Measurements from ENCODE around the gene ZNF283.

Gene ZNF283

GRCh38 chr19:43826787-43827754 lies at the start of gene ZNF283:
ZNF283 (plus strand) TSS chr19:43827321; CDS start chr19:43833505, 6,184 bp downstream.
- peak; percentile 83 for DNase-seq

- DNase-seq = no peak
These were observed 48.5 kb upstream of the ZNF283 start for GRCh38 chr19:43778651-43779050.

- DNase-seq = no peak
These were observed 47.8 kb upstream of the ZNF283 start for GRCh38 chr19:43779147-43779819.

- DNase-seq = no peak
These were observed 47.3 kb upstream of the ZNF283 start for GRCh38 chr19:43779820-43780219.

DNA sequence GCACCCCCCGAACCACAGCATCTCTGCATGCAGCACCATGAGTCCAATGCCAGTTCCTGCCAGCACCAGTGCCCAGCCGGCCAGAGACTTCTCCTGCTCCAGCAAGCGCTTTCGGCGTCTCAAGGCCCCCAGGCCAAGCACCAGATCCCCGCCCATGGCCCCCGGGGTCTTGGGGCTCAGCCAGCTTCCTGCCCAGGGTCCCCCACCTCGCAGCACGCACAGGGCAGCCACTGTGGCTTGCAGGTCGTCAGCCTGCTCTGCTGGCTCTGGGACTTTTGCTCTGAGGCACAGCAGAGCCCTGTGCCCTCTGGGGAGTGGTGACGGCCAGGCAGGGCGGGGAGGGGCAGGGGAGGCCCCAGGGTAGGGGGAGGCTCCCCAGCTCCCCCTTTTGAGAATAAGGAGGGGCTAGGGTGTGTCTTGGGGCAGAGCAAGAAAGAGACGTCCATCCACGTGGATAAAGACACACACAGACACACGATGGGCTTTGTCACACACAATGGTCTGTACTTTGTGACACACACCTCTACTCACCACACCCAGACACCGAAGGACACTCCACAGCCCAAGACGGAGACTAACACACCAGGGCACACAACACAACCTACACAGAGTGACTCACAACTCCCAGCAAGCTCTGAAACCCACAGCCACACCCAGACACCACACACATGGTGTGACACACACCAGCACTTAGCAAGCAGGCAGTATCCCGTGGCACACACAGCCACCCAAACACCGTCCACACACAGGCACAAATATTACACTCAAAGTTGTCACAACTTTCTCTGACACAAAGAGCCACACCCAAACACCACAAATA lies 46.2 kb upstream of the ZNF283 start, which contains the start of gene KCNN4:
TSS of gene KCNN4 (minus strand) at position 268 of the 820 bp plus-strand sequence. CDS start at position 156, 112 bp downstream.
- peak; percentile 71 for DNase-seq

DNA sequence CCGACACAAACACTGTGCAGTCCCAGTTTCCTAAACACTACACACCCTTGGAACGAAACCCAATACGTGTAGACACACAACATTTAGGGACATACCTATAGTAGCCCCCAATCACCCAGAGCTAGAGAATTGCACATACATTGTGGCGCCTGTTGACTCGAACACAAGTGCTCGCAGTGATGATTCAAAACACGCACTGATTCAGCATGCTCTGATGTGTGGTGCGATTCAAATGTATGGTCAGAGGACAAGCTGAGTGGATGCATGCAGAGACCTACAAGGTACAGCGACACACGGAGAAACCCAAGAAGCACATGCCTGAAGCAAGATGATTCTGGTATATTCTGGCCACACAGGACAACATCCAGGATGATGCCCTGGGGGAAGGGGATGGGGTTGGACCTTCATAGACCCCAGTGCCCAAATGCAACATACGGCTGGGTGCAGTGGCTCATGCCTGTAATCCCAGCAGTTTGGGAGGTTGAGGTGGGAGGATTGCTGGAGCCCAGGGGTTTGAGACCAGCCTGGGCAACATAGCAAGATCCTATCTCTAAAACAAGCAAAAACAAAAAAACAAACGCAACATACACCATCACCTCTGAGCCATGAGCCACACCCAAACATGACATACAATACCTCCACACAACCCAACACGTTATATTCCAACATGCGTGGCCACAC lies 45.4 kb upstream of the ZNF283 start:
- peak; percentile 36 for DNase-seq

DNA sequence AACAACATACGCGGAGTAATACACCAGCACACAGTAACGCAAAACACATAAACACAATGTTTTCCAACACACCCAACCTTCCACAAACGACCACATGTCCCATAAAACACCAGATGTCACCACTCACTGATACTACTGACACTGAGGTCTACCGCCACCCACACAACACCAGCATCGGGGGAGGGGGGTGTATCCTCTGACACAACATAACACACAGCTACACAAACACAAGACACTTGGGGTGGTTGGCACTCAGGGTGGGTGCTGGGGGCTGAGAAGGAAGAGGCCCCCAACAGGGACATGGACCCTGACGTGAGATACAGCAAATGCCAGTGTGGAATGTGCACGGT lies 44.8 kb upstream of the ZNF283 start:
- no peak for DNase-seq

DNA sequence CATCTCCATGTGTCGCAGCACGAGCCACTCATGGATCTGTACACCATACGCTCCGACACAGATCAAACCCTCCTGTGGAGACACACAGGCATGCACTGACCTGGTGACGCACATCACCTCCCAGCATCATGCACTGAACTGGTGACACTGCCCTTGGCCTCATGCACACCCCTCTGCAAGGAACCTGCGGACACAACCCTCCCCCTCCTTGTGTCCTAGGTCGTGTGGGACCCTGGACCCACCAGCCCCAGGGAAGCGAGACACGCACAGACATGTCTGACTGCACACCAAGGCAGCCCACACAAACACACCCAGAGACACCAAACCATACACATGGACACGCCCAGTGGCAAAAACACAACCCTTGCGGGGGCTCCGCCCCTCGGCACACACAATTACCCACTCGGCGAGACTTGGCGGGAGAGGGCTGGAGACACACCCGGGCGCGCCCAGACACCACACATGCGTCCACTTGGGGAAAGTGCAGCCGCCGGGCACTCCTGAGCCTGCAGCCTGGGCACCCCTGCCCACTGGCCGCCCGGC lies 44.4 kb upstream of the ZNF283 start:
- no peak for DNase-seq

- no peak for DNase-seq
These were observed 43.5 kb upstream of the ZNF283 start for GRCh38 chr19:43783636-43784035.

DNA sequence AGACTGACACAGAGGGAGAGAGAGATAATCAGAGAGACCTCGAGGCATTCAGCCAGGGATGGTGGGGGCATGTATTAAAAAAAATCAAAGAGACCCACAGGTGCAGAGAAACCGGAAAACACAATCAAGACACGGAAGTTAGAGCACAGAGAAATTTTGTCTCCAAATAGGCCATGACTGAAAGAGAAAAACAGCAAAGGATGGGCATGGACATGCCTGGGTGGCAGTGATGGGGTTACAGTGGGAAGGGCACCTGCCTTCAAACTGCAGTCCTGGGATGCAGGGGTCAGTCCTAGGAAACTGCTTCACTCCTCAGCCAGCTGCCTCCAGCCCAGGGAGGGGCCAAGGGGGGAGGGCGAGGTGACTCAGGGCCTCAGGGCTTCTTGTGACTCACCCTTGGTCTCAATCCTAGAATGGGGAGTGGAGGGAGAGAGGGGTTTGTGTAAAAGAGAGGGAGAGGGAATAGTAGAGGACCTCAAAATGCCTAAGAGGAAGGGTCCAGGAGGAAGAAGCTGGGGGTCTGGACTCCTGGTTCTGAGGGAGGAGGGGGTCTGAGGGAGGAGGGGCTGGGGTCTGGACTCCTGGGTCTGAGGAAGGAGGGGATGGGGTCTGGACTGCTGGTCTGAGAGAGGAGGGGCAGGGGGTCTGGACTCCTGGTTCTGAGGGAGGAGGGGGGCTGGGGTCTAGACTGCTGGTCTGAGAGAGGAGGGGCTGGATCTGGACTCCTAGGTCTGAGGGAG lies 42.7 kb upstream of the ZNF283 start:
- peak; percentile 63 for DNase-seq

DNA sequence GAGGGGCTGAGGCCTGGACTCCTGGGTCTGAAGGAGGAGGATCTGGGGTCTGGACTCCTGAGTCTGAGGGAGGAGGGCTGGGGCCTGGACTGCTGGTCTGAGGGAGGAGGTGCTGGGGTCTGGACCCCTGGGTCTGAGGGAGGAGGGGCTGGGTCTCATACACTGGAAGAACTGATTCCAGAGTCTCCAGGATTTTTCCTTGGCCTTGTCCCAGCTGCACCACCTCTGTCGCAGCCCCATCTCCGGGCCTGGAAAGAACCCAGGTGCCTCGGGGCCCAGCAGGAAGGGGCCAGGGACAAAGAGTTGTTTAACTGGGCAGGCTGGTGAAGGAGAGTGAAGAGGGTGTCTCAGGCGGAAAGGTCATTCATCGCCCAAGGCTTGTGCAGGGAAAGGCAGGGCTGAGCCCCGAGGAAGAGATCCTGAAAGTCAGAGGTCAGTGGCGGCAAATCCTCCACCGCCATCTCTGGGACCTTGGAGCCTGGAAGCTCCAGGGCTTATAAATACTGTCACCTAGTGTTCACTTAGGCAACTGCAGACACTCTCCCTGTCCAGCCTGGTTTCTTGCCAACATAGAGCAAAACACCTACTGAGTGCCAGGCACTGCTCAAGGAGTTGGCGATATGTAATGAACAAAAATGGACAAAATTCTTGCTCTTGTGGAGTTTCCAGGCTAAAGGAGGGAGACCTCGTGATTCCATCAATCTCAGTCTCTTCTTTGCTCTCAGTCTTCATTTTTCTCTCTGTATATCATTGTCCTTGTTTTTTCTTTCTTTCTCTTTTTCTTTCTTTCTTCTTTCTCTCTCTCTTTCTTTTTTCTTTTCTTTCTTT lies 41.9 kb upstream of the ZNF283 start:
- peak; percentile 58 for DNase-seq

DNA sequence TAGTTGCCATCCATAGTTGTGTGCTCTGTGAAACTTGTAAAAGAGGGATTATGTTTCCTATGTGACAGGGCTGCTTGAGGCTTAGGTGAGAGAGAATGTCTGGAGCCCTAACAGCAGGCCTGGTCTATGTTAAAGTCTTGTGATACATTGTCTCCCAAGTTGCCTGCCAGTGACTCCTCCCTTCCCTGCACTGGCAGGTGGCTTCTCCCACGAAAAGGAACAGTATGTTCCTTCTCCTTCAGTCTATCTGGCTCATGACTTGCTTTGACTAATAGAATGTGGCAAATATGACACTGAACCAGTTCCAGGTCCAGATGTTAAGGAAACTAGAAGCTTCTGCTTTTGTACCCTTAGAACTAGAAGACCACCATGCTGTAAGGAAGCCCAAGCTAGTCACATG lies 40.5 kb upstream of the ZNF283 start:
- DNase-seq = no peak

- no peak for DNase-seq
These were observed 38.1 kb upstream of the ZNF283 start for GRCh38 chr19:43789029-43789428.

- no peak for DNase-seq
These were observed 36.5 kb upstream of the ZNF283 start for GRCh38 chr19:43790587-43790986.

DNA sequence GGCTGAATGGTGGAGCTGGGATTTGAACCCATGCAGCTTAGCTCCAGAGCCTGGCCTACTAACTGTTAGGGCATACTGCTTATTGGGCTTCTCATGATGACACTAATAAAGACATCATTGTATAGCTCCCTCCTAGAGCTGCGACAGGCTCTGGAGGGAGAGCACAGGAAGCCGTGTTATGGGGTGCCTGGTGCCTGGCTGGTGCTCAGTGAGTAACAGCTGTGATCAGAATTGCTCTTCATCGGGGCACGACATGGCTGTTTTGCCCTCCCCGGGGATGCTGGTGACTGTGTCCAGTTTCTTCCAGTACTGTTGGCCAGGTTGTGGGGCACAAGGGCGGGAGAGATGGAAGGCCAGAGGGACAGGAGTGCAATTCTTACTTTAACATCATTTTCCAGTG lies 30.0 kb upstream of the ZNF283 start:
- no peak for DNase-seq

DNA sequence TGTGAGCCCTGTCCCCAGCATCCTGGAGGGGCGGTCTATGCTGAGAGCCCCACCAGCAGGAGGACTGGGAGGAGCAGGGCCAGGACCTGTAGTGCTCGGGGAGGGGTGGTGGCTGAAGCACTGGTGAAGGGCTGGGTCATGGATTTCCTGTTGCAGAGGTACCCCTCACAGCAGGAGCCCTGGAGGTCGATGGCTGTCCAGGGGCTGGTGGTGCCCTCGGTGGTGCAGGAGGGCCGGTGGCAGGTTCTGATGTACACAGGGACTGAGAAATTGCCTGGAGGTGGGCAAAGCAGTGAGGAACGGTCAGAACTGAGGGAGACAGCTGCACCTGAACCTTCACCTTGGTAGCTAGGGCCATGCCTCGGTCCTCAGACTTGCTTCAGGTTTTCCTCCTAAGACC lies 29.6 kb upstream of the ZNF283 start:
- DNase-seq = no peak

- DNase-seq = no peak
These were observed 29.0 kb upstream of the ZNF283 start for GRCh38 chr19:43798026-43798545.

GRCh38 chr19:43798546-43799409 lies 28.3 kb upstream of the ZNF283 start:
- peak; percentile 47 for DNase-seq

DNA sequence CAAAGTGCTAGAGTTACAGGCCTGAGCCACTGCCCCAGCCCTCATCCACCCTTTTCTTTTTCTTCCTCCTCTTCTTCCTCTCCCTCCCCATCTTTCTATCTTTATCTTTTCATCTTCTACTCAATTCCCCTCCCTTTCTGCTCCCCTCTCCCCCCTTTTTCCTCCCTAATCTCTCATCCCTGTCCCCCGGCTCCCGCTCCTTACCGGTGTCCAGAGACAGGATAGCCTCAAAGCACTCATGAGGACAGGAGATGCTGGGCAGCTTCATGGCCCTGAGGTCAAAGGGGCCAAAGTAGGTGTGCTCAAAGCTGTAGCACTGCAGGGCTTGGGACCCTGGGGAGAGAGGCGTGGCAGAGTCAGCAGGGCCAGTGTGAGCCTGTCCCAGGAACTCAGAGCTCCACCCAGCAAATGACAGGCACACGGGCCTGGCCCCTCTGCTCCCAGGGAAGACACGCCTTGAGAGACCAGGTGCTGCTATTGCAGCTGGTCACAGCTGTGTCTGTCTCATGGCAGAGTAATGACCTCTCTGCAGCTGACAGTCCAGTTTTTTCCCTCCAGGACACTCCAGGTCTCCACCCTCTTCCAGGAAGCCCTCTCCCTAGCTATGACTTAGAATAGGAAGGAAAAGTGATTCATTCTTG lies 27.5 kb upstream of the ZNF283 start:
- no peak for DNase-seq
